ENCODE data around the gene LINC01488.

DNA sequence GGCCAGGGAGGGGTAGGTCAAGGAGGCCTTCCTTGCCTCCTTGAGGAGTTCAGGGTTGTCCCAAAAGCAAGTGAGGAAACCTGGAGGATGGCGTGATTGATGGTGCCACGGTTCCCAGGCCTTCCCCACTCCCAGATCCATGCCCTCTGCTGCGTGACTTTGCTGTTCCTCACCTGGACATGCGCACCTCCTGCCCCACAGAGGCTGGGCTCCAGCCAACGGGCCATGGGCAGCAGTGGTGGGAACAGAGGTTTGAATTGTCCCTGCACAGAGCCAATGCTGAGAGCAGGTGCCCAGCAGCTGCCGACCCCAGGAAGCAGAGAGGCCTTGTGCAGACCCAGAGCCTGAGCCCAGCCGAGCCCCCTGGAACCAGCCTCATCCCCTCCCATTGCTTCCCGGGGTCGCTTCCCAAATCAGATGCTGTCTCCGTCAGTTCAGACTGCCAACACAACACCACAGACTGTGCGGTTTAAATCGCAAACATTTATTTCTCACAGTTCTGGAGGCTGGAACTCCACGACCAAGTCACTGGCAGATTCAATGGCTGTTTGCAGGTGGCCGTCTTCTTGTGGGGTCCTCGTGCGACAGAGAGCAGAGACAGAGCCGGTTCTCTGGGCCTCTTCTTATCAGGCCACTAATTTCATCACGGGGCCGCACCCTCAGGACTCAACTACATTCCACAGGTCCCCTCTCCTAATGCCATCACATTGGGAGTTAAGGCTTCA lies 6.2 kb upstream of the LINC01488 start:
- TF ChIP-seq, protein P1, sequence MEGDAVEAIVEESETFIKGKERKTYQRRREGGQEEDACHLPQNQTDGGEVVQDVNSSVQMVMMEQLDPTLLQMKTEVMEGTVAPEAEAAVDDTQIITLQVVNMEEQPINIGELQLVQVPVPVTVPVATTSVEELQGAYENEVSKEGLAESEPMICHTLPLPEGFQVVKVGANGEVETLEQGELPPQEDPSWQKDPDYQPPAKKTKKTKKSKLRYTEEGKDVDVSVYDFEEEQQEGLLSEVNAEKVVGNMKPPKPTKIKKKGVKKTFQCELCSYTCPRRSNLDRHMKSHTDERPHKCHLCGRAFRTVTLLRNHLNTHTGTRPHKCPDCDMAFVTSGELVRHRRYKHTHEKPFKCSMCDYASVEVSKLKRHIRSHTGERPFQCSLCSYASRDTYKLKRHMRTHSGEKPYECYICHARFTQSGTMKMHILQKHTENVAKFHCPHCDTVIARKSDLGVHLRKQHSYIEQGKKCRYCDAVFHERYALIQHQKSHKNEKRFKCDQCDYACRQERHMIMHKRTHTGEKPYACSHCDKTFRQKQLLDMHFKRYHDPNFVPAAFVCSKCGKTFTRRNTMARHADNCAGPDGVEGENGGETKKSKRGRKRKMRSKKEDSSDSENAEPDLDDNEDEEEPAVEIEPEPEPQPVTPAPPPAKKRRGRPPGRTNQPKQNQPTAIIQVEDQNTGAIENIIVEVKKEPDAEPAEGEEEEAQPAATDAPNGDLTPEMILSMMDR (IDR thresholded peaks at IDR 0.05), result no peak
- no peak for TF ChIP-seq EP300 (IDR thresholded peaks at IDR 0.05)
- no peak for TF ChIP-seq POLR2A (IDR thresholded peaks at IDR 0.05)

Measured in ovary (tissue), 3 donors.